Measurements from ENCODE around the gene CACNA1D.

DNA sequence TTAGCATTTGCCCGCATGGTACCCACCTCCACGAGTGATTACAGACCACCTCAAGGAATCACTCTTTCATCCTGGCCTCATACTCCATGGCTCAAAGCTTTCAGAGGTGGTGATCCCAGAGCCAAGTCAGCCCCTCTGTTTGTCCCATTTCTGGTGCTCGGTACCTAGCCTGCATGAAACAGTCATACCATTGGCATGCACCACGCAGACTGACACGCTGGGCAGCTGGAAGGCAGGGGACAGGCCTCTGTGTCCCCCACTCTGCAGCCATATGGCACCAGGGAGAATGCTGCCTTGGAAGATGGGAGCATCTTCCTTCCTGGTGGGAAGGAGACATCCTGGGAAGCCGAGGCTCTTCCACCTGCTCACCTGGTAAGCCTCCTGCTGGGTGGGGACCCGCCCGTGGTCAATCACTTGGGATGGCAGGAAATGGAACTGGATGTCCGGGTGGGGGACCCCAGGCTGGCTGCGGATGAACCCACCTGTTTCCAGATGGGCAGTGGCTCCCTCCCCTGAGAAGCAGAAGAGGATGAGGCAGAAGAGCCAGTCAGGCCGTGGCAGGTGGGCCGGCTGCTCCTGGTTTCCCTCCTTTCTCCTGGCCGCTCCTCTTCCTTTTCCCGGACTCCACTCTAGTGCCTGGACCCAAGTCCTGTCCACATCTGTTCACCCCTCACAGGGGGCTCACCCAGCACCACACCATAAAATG lies 324.9 kb downstream of the CACNA1D start:
- TF ChIP-seq, protein P1, sequence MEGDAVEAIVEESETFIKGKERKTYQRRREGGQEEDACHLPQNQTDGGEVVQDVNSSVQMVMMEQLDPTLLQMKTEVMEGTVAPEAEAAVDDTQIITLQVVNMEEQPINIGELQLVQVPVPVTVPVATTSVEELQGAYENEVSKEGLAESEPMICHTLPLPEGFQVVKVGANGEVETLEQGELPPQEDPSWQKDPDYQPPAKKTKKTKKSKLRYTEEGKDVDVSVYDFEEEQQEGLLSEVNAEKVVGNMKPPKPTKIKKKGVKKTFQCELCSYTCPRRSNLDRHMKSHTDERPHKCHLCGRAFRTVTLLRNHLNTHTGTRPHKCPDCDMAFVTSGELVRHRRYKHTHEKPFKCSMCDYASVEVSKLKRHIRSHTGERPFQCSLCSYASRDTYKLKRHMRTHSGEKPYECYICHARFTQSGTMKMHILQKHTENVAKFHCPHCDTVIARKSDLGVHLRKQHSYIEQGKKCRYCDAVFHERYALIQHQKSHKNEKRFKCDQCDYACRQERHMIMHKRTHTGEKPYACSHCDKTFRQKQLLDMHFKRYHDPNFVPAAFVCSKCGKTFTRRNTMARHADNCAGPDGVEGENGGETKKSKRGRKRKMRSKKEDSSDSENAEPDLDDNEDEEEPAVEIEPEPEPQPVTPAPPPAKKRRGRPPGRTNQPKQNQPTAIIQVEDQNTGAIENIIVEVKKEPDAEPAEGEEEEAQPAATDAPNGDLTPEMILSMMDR (IDR thresholded peaks at IDR 0.05) = no peak
- no peak for TF ChIP-seq POLR2A (IDR thresholded peaks at IDR 0.05)
